HepG2 (cell line): Measurements from ENCODE around the gene SPTSSB. TPM values are rescaled to one million over a fixed set of nuclear protein-coding genes. Genes with fewer than 3 reads are reported as not detected.

Experiments used
- AGO2 ChIP-seq: fragments of 200-400 bp; formaldehyde crosslinking; optimal IDR thresholded peaks from 2 replicates; pipeline ENCODE3; 2017; ENCODE audit warnings: mild to moderate bottlenecking, low read depth, low read length, moderate library complexity
- CREM ChIP-seq, 2 experiments: sonication (generic) in 1 of 2; formaldehyde crosslinking in 1 of 2; IDR thresholded peaks; 2 replicates each; pipeline versions ENCODE4 v1.4.0 to v1.6.1; 2016 to 2020; ENCODE audit warnings: antibody characterized with exemption in 1 of 2, mild to moderate bottlenecking in 1 of 2, missing genetic modification reagents in 1 of 2
- ETV5 ChIP-seq: IDR thresholded peaks from 2 replicates; pipeline ENCODE4 v1.6.1; 2018; ENCODE audit warnings: missing biosample characterization, missing genetic modification reagents, inconsistent platforms, borderline replicate concordance
- FOXA1 ChIP-seq, 2 experiments: fragments of 450-650 bp in 1 of 2; sonication (generic) in 1 of 2; formaldehyde crosslinking in 1 of 2; IDR thresholded peaks; 2 replicates each; pipeline versions ENCODE4 v1.4.0 to v1.6.1; 2016 to 2020; ENCODE audit warnings: missing genetic modification reagents in 1 of 2
- FOXA3 ChIP-seq: IDR thresholded peaks from 2 replicates; pipeline ENCODE4 v1.6.1; 2016; ENCODE audit warnings: missing genetic modification reagents, missing compliant biosample characterization
- FOXC1 ChIP-seq: sonication (generic); formaldehyde crosslinking; IDR thresholded peaks from 2 replicates; pipeline ENCODE4 v1.8.0; 2022; ENCODE audit warnings: mild to moderate bottlenecking, missing genetic modification reagents, borderline replicate concordance
- HDAC2 ChIP-seq: sonication (generic); formaldehyde crosslinking; IDR thresholded peaks from 2 replicates; pipeline ENCODE4 v1.4.0; 2020; ENCODE audit warnings: missing genetic modification reagents
- KLF6 ChIP-seq: IDR thresholded peaks from 2 replicates; pipeline ENCODE4 v1.8.0; 2016; ENCODE audit warnings: missing biosample characterization, missing genetic modification reagents
- NFE2 ChIP-seq: sonication (generic); formaldehyde crosslinking; IDR thresholded peaks from 2 replicates; pipeline ENCODE4 v1.4.0; 2020; ENCODE audit warnings: missing genetic modification reagents
- POGZ ChIP-seq: sonication (generic); formaldehyde crosslinking; IDR thresholded peaks from 2 replicates; pipeline ENCODE4 v1.4.0; 2020; ENCODE audit warnings: mild to moderate bottlenecking, missing genetic modification reagents
- ZNF282 ChIP-seq: fragments of 450-650 bp; IDR thresholded peaks from 2 replicates; pipeline ENCODE4 v1.6.1; 2018; ENCODE audit not compliant: partially characterized antibody
- ZNF3 ChIP-seq: IDR thresholded peaks from 2 replicates; pipeline ENCODE4 v1.7.0; 2017; ENCODE audit warnings: inconsistent platforms
- ZNF343 ChIP-seq: sonication (generic); formaldehyde crosslinking; IDR thresholded peaks from 2 replicates; pipeline ENCODE4 v1.4.0; 2020; ENCODE audit warnings: mild to moderate bottlenecking, missing genetic modification reagents
- ZNF75D ChIP-seq: sonication (generic); formaldehyde crosslinking; IDR thresholded peaks from 2 replicates; pipeline ENCODE4 v1.8.1; 2023; ENCODE audit warnings: missing genetic modification reagents, mild to moderate bottlenecking, borderline replicate concordance
- ZNF841 ChIP-seq: sonication (generic); formaldehyde crosslinking; IDR thresholded peaks from 2 replicates; pipeline ENCODE4 v1.8.1; 2023; ENCODE audit warnings: missing genetic modification reagents, borderline replicate concordance
- polyA plus RNA-seq, 8 experiments: library from polyadenylated mRNA; depleted of rRNA in 3 of 8; stranded (reverse) in 7 of 8; unstranded in 1 of 8; fragments of >200 nt; fragmentation: Illumina TruSeq in 4 of 8; extraction: Trizol in 4 of 8; gene quantifications; 2 replicates each; pipeline versions ENCODE4 v1.2.1 to v1.2.3, GENCODE V29; 2011 to 2016; ENCODE audit warnings: low read depth in 4 of 8, missing spikeins in 1 of 8, mixed read lengths in 1 of 8; ENCODE audit not compliant: insufficient read depth in 1 of 8
- total RNA-seq, 5 experiments: library from RNA; depleted of rRNA; stranded (reverse); fragments of >200 nt; fragmentation: Illumina TruSeq; extraction: Trizol; gene quantifications; 2 replicates each; pipeline ENCODE4 v1.2.3, GENCODE V29; 2016; ENCODE audit warnings: low read depth in 1 of 5
- TF ChIP-seq, protein P1 (sequence below): sonication (generic); formaldehyde crosslinking; IDR thresholded peaks from 2 replicates; pipeline ENCODE4 v1.4.0; 2020; ENCODE audit warnings: mild to moderate bottlenecking, missing genetic modification reagents
- TF ChIP-seq, protein P2 (sequence below): sonication (generic); formaldehyde crosslinking; IDR thresholded peaks from 2 replicates; pipeline ENCODE4 v1.5.0; 2020; ENCODE audit warnings: missing genetic modification reagents
- TF ChIP-seq, protein P3 (sequence below): IDR thresholded peaks from 2 replicates; pipeline ENCODE4 v1.6.1; 2016
- TF ChIP-seq, protein P4 (sequence below): IDR thresholded peaks from 2 replicates; pipeline ENCODE4 v1.6.1; 2016; ENCODE audit warnings: mild to moderate bottlenecking
- TF ChIP-seq, protein P5 (sequence below): sonication (generic); formaldehyde crosslinking; IDR thresholded peaks from 2 replicates; pipeline ENCODE4 v1.4.0; 2020; ENCODE audit warnings: mild to moderate bottlenecking, missing genetic modification reagents
- TF ChIP-seq, protein P6 (sequence below): sonication (generic); formaldehyde crosslinking; IDR thresholded peaks from 2 replicates; pipeline ENCODE4 v1.8.1; 2023; ENCODE audit warnings: mild to moderate bottlenecking, moderate library complexity, missing genetic modification reagents

The SPTSSB gene
- total and polyA plus RNA-seq, 2 of the 13 experiments (the other 11 are each of a cell fraction or from before 2014, with no cell fraction given), result 0.51 to 2.4 TPM

DNA sequence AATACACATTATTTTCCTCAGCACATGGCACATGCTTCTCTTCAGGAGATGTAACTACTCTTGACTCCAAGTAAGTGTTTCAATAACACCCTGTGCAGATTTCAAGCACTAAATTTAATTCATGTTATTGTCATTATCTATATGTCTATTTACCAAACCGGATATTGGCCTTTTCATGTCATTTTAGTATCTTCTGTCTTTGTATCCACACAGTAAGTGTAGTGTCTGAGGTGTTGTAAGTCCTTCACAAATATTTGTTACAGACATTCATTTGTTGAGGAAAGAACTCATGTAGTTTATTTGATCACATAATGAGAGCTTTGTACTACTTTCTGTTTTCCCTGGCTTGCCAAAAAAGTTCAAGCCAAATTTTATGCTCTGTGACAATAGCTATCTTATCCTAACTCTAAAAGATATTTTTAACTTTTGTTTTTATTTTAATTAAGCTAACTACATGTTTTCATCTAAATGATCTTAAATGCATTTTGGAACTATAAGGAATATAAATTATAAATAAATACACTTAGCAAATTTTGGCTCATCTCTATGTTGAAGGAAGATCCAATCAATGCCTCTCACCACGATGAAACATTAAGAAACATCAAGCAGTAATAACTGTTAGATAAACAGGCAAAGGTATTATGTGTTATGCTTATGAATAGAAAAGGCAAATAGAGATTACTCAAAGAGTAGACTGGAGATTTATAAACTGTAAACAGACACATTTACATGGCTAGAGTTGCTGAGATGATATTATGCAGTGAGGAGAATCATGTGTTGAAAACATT, 48.3 kb downstream of the SPTSSB start (continued):
- TF ChIP-seq, protein P1, sequence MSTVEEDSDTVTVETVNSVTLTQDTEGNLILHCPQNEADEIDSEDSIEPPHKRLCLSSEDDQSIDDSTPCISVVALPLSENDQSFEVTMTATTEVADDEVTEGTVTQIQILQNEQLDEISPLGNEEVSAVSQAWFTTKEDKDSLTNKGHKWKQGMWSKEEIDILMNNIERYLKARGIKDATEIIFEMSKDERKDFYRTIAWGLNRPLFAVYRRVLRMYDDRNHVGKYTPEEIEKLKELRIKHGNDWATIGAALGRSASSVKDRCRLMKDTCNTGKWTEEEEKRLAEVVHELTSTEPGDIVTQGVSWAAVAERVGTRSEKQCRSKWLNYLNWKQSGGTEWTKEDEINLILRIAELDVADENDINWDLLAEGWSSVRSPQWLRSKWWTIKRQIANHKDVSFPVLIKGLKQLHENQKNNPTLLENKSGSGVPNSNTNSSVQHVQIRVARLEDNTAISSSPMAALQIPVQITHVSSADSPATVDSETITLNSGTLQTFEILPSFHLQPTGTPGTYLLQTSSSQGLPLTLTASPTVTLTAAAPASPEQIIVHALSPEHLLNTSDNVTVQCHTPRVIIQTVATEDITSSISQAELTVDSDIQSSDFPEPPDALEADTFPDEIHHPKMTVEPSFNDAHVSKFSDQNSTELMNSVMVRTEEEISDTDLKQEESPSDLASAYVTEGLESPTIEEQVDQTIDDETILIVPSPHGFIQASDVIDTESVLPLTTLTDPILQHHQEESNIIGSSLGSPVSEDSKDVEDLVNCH (CRISPR knock-in tag), result no peak
- TF ChIP-seq, protein P2, sequence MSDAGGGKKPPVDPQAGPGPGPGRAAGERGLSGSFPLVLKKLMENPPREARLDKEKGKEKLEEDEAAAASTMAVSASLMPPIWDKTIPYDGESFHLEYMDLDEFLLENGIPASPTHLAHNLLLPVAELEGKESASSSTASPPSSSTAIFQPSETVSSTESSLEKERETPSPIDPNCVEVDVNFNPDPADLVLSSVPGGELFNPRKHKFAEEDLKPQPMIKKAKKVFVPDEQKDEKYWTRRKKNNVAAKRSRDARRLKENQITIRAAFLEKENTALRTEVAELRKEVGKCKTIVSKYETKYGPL (CRISPR knock-in tag), result no peak
- TF ChIP-seq, protein P3, sequence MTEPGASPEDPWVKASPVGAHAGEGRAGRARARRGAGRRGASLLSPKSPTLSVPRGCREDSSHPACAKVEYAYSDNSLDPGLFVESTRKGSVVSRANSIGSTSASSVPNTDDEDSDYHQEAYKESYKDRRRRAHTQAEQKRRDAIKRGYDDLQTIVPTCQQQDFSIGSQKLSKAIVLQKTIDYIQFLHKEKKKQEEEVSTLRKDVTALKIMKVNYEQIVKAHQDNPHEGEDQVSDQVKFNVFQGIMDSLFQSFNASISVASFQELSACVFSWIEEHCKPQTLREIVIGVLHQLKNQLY (CRISPR knock-in tag), result 0 out of 2 replicates have a peak, but pooled peaks have one; percentile 12
- TF ChIP-seq FOXA1 (IDR thresholded peaks at IDR 0.05) (peak; percentile 54; the same call in 1 of the 2 replicates), FOXA1 (CRISPR knock-in tag; IDR thresholded peaks at IDR 0.05) (peak; percentile 84), ZNF282 (no peak), FOXA3 (CRISPR knock-in tag) (peak; percentile 97), FOXC1 (CRISPR knock-in tag) (no peak), HDAC2 (peak; percentile 68), CREM (IDR thresholded peaks at IDR 0.05) (peak; percentile 71), CREM (CRISPR knock-in tag; IDR thresholded peaks at IDR 0.05) (no peak), KLF6 (CRISPR knock-in tag) (no peak), AGO2 (no peak), ZNF75D (no peak), ETV5 (peak; percentile 44; the same call in 1 of the 2 replicates), NFE2 (CRISPR knock-in tag) (no peak), ZNF841 (CRISPR knock-in tag) (no peak), ZNF343 (CRISPR knock-in tag) (no peak), POGZ (CRISPR knock-in tag) (0 out of 2 replicates have a peak, but pooled peaks have one; percentile 15), ZNF3 (no peak)
- TF ChIP-seq, protein P4, sequence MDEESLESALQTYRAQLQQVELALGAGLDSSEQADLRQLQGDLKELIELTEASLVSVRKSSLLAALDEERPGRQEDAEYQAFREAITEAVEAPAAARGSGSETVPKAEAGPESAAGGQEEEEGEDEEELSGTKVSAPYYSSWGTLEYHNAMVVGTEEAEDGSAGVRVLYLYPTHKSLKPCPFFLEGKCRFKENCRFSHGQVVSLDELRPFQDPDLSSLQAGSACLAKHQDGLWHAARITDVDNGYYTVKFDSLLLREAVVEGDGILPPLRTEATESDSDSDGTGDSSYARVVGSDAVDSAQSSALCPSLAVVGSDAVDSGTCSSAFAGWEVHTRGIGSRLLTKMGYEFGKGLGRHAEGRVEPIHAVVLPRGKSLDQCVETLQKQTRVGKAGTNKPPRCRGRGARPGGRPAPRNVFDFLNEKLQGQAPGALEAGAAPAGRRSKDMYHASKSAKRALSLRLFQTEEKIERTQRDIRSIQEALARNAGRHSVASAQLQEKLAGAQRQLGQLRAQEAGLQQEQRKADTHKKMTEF (CRISPR knock-in tag), result peak; percentile 64; the same call in 1 of the 2 replicates
- TF ChIP-seq, protein P5, sequence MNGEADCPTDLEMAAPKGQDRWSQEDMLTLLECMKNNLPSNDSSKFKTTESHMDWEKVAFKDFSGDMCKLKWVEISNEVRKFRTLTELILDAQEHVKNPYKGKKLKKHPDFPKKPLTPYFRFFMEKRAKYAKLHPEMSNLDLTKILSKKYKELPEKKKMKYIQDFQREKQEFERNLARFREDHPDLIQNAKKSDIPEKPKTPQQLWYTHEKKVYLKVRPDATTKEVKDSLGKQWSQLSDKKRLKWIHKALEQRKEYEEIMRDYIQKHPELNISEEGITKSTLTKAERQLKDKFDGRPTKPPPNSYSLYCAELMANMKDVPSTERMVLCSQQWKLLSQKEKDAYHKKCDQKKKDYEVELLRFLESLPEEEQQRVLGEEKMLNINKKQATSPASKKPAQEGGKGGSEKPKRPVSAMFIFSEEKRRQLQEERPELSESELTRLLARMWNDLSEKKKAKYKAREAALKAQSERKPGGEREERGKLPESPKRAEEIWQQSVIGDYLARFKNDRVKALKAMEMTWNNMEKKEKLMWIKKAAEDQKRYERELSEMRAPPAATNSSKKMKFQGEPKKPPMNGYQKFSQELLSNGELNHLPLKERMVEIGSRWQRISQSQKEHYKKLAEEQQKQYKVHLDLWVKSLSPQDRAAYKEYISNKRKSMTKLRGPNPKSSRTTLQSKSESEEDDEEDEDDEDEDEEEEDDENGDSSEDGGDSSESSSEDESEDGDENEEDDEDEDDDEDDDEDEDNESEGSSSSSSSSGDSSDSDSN, result no peak
- TF ChIP-seq, protein P6, sequence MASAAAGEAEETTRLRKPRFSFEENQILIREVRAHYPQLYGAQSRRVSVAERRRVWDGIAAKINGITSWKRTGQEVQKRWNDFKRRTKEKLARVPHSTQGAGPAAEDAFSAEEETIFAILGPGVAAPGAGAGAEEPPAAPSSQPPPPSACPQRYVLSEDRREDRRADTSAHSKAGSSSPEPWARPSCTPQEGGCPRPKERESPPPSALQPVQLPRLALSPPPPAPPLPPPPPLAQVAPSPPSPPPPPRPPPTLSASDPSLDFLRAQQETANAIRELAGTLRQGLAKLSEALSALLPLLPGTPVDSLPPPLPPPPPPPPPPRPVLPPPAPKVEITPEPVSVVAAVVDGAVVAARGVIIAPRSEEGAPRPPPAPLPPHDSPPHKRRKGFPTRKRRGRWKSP, result no peak
